Stomach (tissue), 4 donors: ENCODE measurements around the gene RGSL1.

Source experiments
- POLR2A ChIP-seq, 4 donors: fragments of 450-650 bp; IDR thresholded peaks; one replicate each; pipeline ENCODE4 v1.6.1; 2016; ENCODE audit warnings: antibody characterized with exemption in 4 of 4, control low read depth in 2 of 4, mild to moderate bottlenecking in 1 of 4, moderate library complexity in 1 of 4
- POLR2AphosphoS5 ChIP-seq, 3 donors: sonication (generic); formaldehyde crosslinking; IDR thresholded peaks; one replicate each; pipeline ENCODE4 v1.6.1; 2016; ENCODE audit warnings: antibody characterized with exemption in 3 of 3

DNA sequence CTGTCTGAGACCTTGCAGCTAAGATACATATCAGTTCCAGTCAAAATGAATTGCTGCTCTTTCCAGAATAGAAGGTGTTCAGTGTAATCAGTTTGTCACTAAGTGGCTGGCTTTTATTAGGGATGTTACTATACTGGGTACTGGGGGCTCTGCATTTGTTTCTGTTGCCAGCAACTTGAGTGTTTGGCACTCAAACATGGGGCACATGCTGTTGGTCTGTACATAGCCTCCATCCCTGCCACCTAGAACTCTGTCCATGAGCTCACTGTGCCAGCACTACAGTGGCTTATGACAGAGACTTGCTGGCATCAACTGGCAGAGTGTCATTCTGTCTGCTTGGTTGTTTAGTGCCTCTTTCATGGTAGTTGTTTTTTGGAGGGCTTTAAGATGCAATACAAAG is 45.1 kb downstream of the RGSL1 start:
- TF ChIP-seq POLR2AphosphoS5 (IDR thresholded peaks at IDR 0.05), result no peak
- TF ChIP-seq POLR2A (IDR thresholded peaks at IDR 0.05), result no peak
